ENCODE measurements around the gene ASTN2. TPM values are rescaled to one million over a fixed set of nuclear protein-coding genes. Genes with fewer than 3 reads are reported as not detected.

The ASTN2 gene
- total RNA-seq, 1 experiment from 2014 or later: 7.4 TPM

GRCh38 chr9:116653348-116654058, 761.4 kb downstream of the ASTN2 start:
- Histone ChIP-seq H3K36me3 (replicated peaks; ENCODE audit: control insufficient read depth, insufficient read depth, low read length) (no peaks in the 10 kb centered on the region), H3K27me3 (ENCODE audit: control insufficient read depth, insufficient read depth, low read length) (no peaks in the 10 kb centered on the region), H3K4me3 (ENCODE audit: insufficient read depth, low read depth, low read length) (no peak overlapping the region)
- no peak for DNase-seq

DNA sequence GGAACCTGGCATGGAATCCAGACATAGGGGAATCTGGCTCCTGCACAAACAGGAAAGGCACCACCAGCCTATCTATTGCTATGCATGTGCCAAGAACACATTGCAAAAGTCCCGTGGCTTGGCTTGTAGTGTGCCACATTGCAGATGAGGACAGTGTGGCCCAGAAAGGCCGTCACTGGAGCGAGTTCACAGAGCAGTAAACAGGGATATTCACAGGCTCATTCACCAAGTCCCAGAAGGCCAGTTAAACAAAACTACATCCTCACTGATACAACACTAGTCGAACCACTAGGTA, 767.4 kb downstream of the ASTN2 start:
- Histone ChIP-seq H3K4me3 (ENCODE audit: insufficient read depth, low read depth, low read length) (no peak overlapping the region), H3K27me3 (ENCODE audit: control insufficient read depth, insufficient read depth, low read length) (no peaks in the 10 kb centered on the region), H3K36me3 (replicated peaks; ENCODE audit: control insufficient read depth, insufficient read depth, low read length) (no peaks in the 10 kb centered on the region)
- no peak for DNase-seq

DNA sequence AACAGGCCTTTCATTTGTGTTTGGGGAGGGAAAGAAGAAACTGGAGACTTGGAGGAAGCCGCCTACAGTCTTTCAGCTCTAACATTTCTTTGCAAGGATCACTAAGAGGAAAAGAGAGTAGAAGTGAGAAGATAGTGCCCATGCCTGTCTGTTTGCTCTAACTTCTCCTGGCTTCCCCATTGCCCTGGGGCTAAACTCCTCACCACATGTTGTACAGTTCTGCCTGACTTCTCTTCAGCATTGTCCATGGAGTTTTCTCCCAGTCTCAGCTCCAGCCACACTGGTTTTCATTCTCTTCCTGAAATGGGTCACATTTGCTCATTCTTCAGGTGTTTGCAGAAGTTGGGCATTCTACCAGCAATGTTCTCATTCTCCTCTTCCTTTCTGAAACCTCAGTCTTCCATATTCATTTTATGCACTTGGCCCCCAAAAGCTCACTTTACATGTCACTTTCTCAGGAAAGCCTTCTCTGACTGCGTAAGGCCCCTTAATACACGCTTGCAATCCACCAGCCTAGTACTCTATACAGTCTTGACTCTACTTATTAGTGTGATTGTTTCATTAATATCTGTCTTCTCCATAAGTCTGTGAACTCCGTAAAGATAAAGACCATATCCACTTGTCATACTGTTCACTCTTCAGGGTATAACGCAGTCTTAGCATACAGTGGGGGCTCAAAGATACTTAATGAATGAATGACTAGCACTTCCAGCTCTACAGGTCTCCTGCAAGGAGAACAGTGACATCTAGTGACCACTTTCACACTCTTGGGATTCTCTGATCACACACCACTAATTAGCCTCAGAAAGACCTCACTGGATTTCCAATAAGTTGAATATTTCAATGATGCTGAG, 768.0 kb downstream of the ASTN2 start:
- Histone ChIP-seq H3K4me3 (ENCODE audit: insufficient read depth, low read depth, low read length) (no peak overlapping the region), H3K27me3 (ENCODE audit: control insufficient read depth, insufficient read depth, low read length) (no peaks in the 10 kb centered on the region), H3K36me3 (replicated peaks; ENCODE audit: control insufficient read depth, insufficient read depth, low read length) (no peaks in the 10 kb centered on the region)
- DNase-seq: peak; percentile 17

GRCh38 chr9:116644091-116644688, 770.7 kb downstream of the ASTN2 start:
- no peak for DNase-seq
- Histone ChIP-seq H3K36me3 (replicated peaks; ENCODE audit: control insufficient read depth, insufficient read depth, low read length) (no peaks in the 10 kb centered on the region), H3K4me3 (ENCODE audit: insufficient read depth, low read depth, low read length) (no peak overlapping the region), H3K27me3 (ENCODE audit: control insufficient read depth, insufficient read depth, low read length) (no peaks in the 10 kb centered on the region)

- Histone ChIP-seq H3K27me3 (ENCODE audit: control insufficient read depth, insufficient read depth, low read length) (no peaks in the 10 kb centered on the region), H3K4me3 (ENCODE audit: insufficient read depth, low read depth, low read length) (no peak overlapping the region), H3K36me3 (replicated peaks; ENCODE audit: control insufficient read depth, insufficient read depth, low read length) (no peaks in the 10 kb centered on the region)
- DNase-seq: no peak
Observed at GRCh38 chr9:116643691-116644090, 771.2 kb downstream of the ASTN2 start.

- no peak overlapping the region for H3K4me3 ChIP-seq (ENCODE audit: insufficient read depth, low read depth, low read length)
- DNase-seq: no peak
Observed at GRCh38 chr9:116641292-116642059, 773.4 kb downstream of the ASTN2 start.

DNA sequence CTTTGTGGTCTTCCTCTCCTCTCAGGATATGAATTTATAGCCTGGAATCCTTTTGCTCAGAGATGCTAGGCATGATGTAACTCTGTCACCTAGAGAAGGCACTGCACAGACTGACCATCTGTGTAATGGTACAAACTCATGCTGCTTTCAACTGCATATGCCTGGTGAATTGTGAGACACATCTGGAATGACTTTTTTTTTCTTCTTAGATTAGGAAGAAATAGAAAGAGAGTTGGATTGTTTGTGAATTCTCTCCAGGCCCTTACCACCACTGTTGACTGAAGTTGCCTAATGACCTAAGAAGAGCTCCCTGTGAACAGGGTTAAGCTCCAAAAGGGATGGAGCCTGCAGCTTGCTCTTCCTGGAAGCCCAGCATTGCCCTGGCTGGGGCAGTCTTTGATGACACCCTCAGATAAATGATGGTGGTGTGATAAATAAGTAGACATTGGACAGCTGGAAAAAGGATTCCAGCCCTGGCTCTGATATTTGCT, 775.6 kb downstream of the ASTN2 start:
- no peaks in the 10 kb centered on the region for H3K36me3 ChIP-seq (replicated peaks; ENCODE audit: control insufficient read depth, insufficient read depth, low read length)
- no peak overlapping the region for H3K4me3 ChIP-seq (ENCODE audit: insufficient read depth, low read depth, low read length)
- no peaks in the 10 kb centered on the region for H3K27me3 ChIP-seq (ENCODE audit: control insufficient read depth, insufficient read depth, low read length)
- DNase-seq: no peak

More at GRCh38 chr9:116641292-116642059, 773.4 kb downstream of the ASTN2 start:
- Histone ChIP-seq H3K36me3 (replicated peaks; ENCODE audit: control insufficient read depth, insufficient read depth, low read length) (no peaks in the 10 kb centered on the region), H3K27me3 (ENCODE audit: control insufficient read depth, insufficient read depth, low read length) (no peaks in the 10 kb centered on the region)

GRCh38 chr9:116635908-116636307, 778.9 kb downstream of the ASTN2 start:
- H3K36me3 ChIP-seq (replicated peaks; ENCODE audit: control insufficient read depth, insufficient read depth, low read length): no peaks in the 10 kb centered on the region
- no peak overlapping the region for H3K4me3 ChIP-seq (ENCODE audit: insufficient read depth, low read depth, low read length)
- no peak for DNase-seq

DNA sequence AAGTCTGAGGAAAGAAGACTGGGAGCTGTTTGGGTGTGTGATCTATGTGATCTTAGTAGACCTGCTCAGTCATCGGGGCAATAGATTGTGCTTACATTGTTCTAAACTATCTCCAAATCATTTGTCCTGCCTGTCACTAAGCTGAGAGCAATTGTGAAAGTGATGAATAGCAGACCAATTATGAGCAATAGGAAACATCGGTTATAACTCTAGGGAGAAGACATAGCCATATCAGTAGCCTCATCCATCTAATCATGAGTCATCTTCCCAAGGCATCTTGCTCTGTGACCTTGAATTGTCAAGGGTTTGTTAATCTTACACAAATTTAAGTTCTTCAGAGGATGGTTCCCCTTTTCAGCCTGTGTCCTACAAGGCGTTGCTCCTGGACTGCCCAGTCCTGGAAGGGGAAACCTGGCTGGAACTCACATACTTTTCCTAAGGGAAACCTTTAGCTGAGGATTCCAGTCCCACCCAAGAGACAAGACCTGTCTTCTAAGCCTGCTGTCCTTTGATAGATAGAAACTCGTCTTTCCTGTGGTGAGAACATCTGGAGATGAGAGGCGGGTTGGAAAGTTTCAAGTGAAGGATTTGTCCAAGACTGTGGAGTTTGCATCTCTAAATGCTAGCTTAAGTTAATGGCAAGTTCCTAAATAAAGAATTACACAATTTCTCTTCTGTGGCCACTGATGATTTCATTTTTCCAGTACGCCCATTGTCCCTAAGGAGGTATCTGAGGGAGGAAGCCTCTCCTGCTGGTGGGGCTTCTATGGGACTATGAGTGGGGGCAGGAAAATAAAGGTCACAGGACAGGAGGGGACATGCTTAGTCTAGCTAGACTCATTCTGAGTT, 781.6 kb downstream of the ASTN2 start:
- no peaks in the 10 kb centered on the region for H3K27me3 ChIP-seq (ENCODE audit: control insufficient read depth, insufficient read depth, low read length)
- no peak for DNase-seq
- no peaks in the 10 kb centered on the region for H3K36me3 ChIP-seq (replicated peaks; ENCODE audit: control insufficient read depth, insufficient read depth, low read length)
- H3K4me3 ChIP-seq (ENCODE audit: insufficient read depth, low read depth, low read length): no peak overlapping the region

More at GRCh38 chr9:116635908-116636307, 778.9 kb downstream of the ASTN2 start:
- H3K27me3 ChIP-seq (ENCODE audit: control insufficient read depth, insufficient read depth, low read length): no peaks in the 10 kb centered on the region

GRCh38 chr9:116629634-116630033, 785.2 kb downstream of the ASTN2 start:
- no peak for DNase-seq
- Histone ChIP-seq H3K36me3 (replicated peaks; ENCODE audit: control insufficient read depth, insufficient read depth, low read length) (no peaks in the 10 kb centered on the region), H3K27me3 (ENCODE audit: control insufficient read depth, insufficient read depth, low read length) (no peaks in the 10 kb centered on the region), H3K4me3 (ENCODE audit: insufficient read depth, low read depth, low read length) (no peak overlapping the region)

- no peak for DNase-seq
- no peak overlapping the region for H3K4me3 ChIP-seq (ENCODE audit: insufficient read depth, low read depth, low read length)
- no peaks in the 10 kb centered on the region for H3K27me3 ChIP-seq (ENCODE audit: control insufficient read depth, insufficient read depth, low read length)
- H3K36me3 ChIP-seq (replicated peaks; ENCODE audit: control insufficient read depth, insufficient read depth, low read length): no peaks in the 10 kb centered on the region
Observed at GRCh38 chr9:116628716-116629115, 786.1 kb downstream of the ASTN2 start.

- DNase-seq: no peak
- no peak overlapping the region for H3K4me3 ChIP-seq (ENCODE audit: insufficient read depth, low read depth, low read length)
- H3K36me3 ChIP-seq (replicated peaks; ENCODE audit: control insufficient read depth, insufficient read depth, low read length): no peaks in the 10 kb centered on the region
- H3K27me3 ChIP-seq (ENCODE audit: control insufficient read depth, insufficient read depth, low read length): no peaks in the 10 kb centered on the region
Observed at GRCh38 chr9:116627433-116627832, 787.4 kb downstream of the ASTN2 start.

DNA sequence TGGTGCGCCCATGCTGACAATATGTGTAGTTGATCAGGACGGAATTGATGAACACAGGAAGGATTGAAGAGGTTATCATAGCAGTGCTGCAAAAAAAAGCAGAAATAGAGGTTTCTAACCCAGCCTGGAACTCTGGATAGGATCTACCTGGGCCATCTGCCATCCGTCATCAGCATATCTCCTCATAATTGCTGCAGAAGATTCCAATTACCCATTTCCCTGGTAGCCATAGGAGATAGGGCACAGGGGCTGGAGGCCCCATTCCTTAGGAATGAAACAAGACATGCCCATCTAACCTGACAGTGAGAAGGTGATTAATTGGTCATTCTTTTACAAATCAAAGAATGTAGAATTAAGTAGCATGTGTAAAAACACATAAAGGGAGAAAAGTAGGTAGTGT, 788.1 kb downstream of the ASTN2 start:
- H3K4me3 ChIP-seq (ENCODE audit: insufficient read depth, low read depth, low read length): no peak overlapping the region
- no peaks in the 10 kb centered on the region for H3K36me3 ChIP-seq (replicated peaks; ENCODE audit: control insufficient read depth, insufficient read depth, low read length)
- no peaks in the 10 kb centered on the region for H3K27me3 ChIP-seq (ENCODE audit: control insufficient read depth, insufficient read depth, low read length)
- DNase-seq: no peak

GRCh38 chr9:116623715-116624114, 791.1 kb downstream of the ASTN2 start:
- Histone ChIP-seq H3K4me3 (ENCODE audit: insufficient read depth, low read depth, low read length) (no peak overlapping the region), H3K27me3 (ENCODE audit: control insufficient read depth, insufficient read depth, low read length) (no peaks in the 10 kb centered on the region), H3K36me3 (replicated peaks; ENCODE audit: control insufficient read depth, insufficient read depth, low read length) (no peaks in the 10 kb centered on the region)
- DNase-seq: no peak

Data from H7 (cell line).